Stomach (tissue), 4 donors: ENCODE measurements around the gene ARRDC4.

Experiments
- CTCF ChIP-seq, 7 experiments: fragments of 450-650 bp in 4 of 7; fragments of 200-600 bp in 3 of 7; sonication (generic) in 3 of 7; IDR thresholded peaks; one replicate each; pipeline ENCODE4 v1.5.1; 2016 to 2019; ENCODE audit warnings: antibody characterized with exemption in 7 of 7, control low read depth in 2 of 7, mild to moderate bottlenecking in 1 of 7
- EP300 ChIP-seq: sonication (generic); formaldehyde crosslinking; IDR thresholded peaks from one replicate; pipeline ENCODE4 v1.6.1; 2017; ENCODE audit warnings: antibody characterized with exemption
- POLR2A ChIP-seq, 4 donors: fragments of 450-650 bp; IDR thresholded peaks; one replicate each; pipeline ENCODE4 v1.6.1; 2016; ENCODE audit warnings: antibody characterized with exemption in 4 of 4, control low read depth in 2 of 4, mild to moderate bottlenecking in 1 of 4, moderate library complexity in 1 of 4
- POLR2AphosphoS5 ChIP-seq, 3 donors: sonication (generic); formaldehyde crosslinking; IDR thresholded peaks; one replicate each; pipeline ENCODE4 v1.6.1; 2016; ENCODE audit warnings: antibody characterized with exemption in 3 of 3

DNA sequence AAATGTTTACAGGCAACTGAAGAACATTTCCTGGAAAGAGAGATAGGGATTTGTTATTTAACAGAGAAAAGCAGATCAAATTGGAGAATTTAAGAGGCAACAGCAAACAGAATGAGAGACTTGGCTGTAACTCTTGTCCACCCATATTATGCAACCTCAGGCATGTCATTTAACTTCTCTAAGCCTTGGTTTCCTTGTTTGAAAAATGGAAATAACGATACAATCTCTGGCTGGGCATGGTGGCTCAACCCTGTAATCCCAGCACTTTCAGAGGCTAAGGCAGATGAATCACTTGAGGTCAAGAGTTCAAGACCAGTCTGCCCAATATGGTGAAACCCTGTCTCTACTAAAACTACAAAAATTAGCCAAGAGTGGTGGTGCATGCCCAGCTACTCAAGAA is 23.7 kb downstream of the ARRDC4 start:
- no peak for TF ChIP-seq CTCF (IDR thresholded peaks at IDR 0.05)
- no peak for TF ChIP-seq POLR2A (IDR thresholded peaks at IDR 0.05)
- no peak for TF ChIP-seq POLR2AphosphoS5 (IDR thresholded peaks at IDR 0.05)
- TF ChIP-seq EP300 = no peak
